SK-N-SH (cell line): ENCODE results near the gene CCL17. TPM values are rescaled to one million over a fixed set of nuclear protein-coding genes. Genes with fewer than 3 reads are reported as not detected.

ENCODE experiments used
- CTCF ChIA-PET: fragments of 300-600, 350-600 bp; formaldehyde crosslinking; extraction: SDS; loops from one replicate; lab custom pipeline; 2021; lab: Yijun Ruan, JAX
- POLR2A ChIA-PET: fragments of 350-600 bp; sonication (Branson Sonifier 250); formaldehyde crosslinking; extraction: SDS; loops from one replicate; lab custom pipeline; 2020; ENCODE audit warnings: antibody characterized with exemption, inconsistent platforms; lab: Yijun Ruan, JAX
- DNase-seq: peaks from one replicate; pipeline ENCODE4 v3.0.0; 2012
- H2AFZ ChIP-seq: fragments of 200-600 bp; sonication (generic); 2 replicates; pipeline ENCODE4 v1.8.1; 2016; ENCODE audit warnings: antibody characterized with exemption, mild to moderate bottlenecking, low read depth
- H3F3A ChIP-seq: fragments of 200-600 bp; sonication (generic); replicated peaks from 2 replicates; pipeline ENCODE3; 2016; ENCODE audit warnings: antibody characterized with exemption, mild to moderate bottlenecking; ENCODE audit not compliant: insufficient read depth
- H3K27ac ChIP-seq, 2 experiments: fragments of 200-500 bp in 1 of 2; fragments of 200-600 bp in 1 of 2; sonication (Bioruptor generic) in 1 of 2; sonication (generic), shearing (Covaris generic) in 1 of 2; 2 replicates each; pipeline versions ENCODE4 v1.5.1 to v1.6.1; 2014 to 2016; ENCODE audit warnings: low read depth in 2 of 2, inconsistent platforms in 1 of 2, low read length in 1 of 2, mild to moderate bottlenecking in 1 of 2, mixed read lengths in 1 of 2
- H3K27me3 ChIP-seq: fragments of 200-600 bp; sonication (generic), shearing (Covaris generic); 2 replicates; pipeline ENCODE4 v1.6.1; 2016; ENCODE audit warnings: mixed run types; ENCODE audit not compliant: insufficient read depth
- H3K36me3 ChIP-seq, 2 experiments: fragments of 200-500 bp in 1 of 2; fragments of 200-600 bp in 1 of 2; sonication (Bioruptor generic) in 1 of 2; sonication (generic) in 1 of 2; replicated peaks in 1 of 2; 2 replicates each; pipeline versions ENCODE3 to v1.5.1; 2014 to 2016; ENCODE audit warnings: low read length in 1 of 2, mild to moderate bottlenecking in 1 of 2; ENCODE audit not compliant: insufficient read depth in 2 of 2, control insufficient read depth in 1 of 2
- H3K4me1 ChIP-seq, 2 experiments: fragments of 200-500 bp in 1 of 2; fragments of 200-600 bp in 1 of 2; sonication (Bioruptor generic) in 1 of 2; sonication (generic), shearing (Covaris generic) in 1 of 2; 2 replicates each; pipeline versions ENCODE4 v1.5.1 to v1.6.1; 2014 to 2016; ENCODE audit warnings: low read depth in 1 of 2, low read length in 1 of 2, mixed run types in 1 of 2; ENCODE audit not compliant: insufficient read depth in 2 of 2, control insufficient read depth in 1 of 2
- H3K4me2 ChIP-seq: fragments of 200-600 bp; sonication (generic), shearing (Covaris generic); 2 replicates; pipeline ENCODE4 v1.6.1; 2017; ENCODE audit warnings: mixed run types
- H3K4me3 ChIP-seq, 2 experiments: fragments of 200-500 bp in 1 of 2; fragments of 200-600 bp in 1 of 2; sonication (Bioruptor generic) in 1 of 2; sonication (generic), shearing (Covaris generic) in 1 of 2; 2 replicates each; pipeline versions ENCODE4 v1.5.1 to v1.8.1; 2014 to 2016; ENCODE audit warnings: low read depth in 2 of 2, inconsistent platforms in 1 of 2, low read length in 1 of 2, mild to moderate bottlenecking in 1 of 2, mixed read lengths in 1 of 2, moderate library complexity in 1 of 2
- H3K79me2 ChIP-seq: fragments of 200-600 bp; sonication (generic); 2 replicates; pipeline ENCODE4 v1.8.1; 2017; ENCODE audit warnings: mild to moderate bottlenecking; ENCODE audit not compliant: insufficient read depth
- H3K9ac ChIP-seq: fragments of 200-600 bp; sonication (generic); 2 replicates; pipeline ENCODE4 v1.6.1; 2017; ENCODE audit warnings: mixed run types
- H3K9me2 ChIP-seq: fragments of 200-600 bp; sonication (generic); 2 replicates; pipeline ENCODE4 v1.6.1; 2017; ENCODE audit warnings: mixed run types
- H3K9me3 ChIP-seq: fragments of 200-600 bp; sonication (generic); 2 replicates; pipeline ENCODE4 v1.6.1; 2017; ENCODE audit warnings: mixed run types, mild to moderate bottlenecking, moderate library complexity
- H4K20me1 ChIP-seq: fragments of 200-600 bp; sonication (generic); 2 replicates; pipeline ENCODE4 v1.6.1; 2017; ENCODE audit warnings: mild to moderate bottlenecking, mixed run types; ENCODE audit not compliant: insufficient read depth
- EZH2phosphoT487 ChIP-seq: fragments of 200-600 bp; sonication (generic); IDR thresholded peaks from 2 replicates; pipeline ENCODE4 v1.6.1; 2017; ENCODE audit warnings: low read depth, mixed run types, mild to moderate bottlenecking, antibody characterized with exemption, moderate library complexity, borderline replicate concordance
- FOSL2 ChIP-seq: IDR thresholded peaks from 2 replicates; pipeline ENCODE4 v1.4.0; 2012; ENCODE audit warnings: low read depth, mild to moderate bottlenecking, moderate library complexity, borderline replicate concordance
- FOXM1 ChIP-seq: IDR thresholded peaks from 2 replicates; pipeline ENCODE4 v1.4.0; 2012; ENCODE audit warnings: low read depth, mild to moderate bottlenecking
- JUND ChIP-seq: IDR thresholded peaks from 2 replicates; pipeline ENCODE4 v1.4.0; 2012
- MAX ChIP-seq: IDR thresholded peaks from 2 replicates; pipeline ENCODE4 v1.4.0; 2012; ENCODE audit warnings: low read depth
- MEF2A ChIP-seq: IDR thresholded peaks from 2 replicates; pipeline ENCODE4 v1.4.0; 2012; ENCODE audit warnings: low read depth, borderline replicate concordance
- NFIC ChIP-seq: IDR thresholded peaks from 2 replicates; pipeline ENCODE4 v1.4.0; 2012; ENCODE audit warnings: borderline replicate concordance
- PBX3 ChIP-seq: IDR thresholded peaks from 2 replicates; pipeline ENCODE4; 2012
- REST ChIP-seq: IDR thresholded peaks from 2 replicates; pipeline ENCODE4 v1.6.1; 2012; ENCODE audit warnings: mild to moderate bottlenecking, low read depth, low read length, moderate library complexity
- TCF12 ChIP-seq: IDR thresholded peaks from 2 replicates; pipeline ENCODE4 v1.4.0; 2012
- TEAD4 ChIP-seq: IDR thresholded peaks from 2 replicates; pipeline ENCODE4 v1.4.0; 2012; ENCODE audit warnings: mild to moderate bottlenecking, borderline replicate concordance; ENCODE audit not compliant: insufficient read depth
- USF2 ChIP-seq: fragments of 150-350 bp; IDR thresholded peaks from 2 replicates; pipeline ENCODE4 v1.6.1; 2017; ENCODE audit warnings: antibody characterized with exemption, low read length, low read depth, borderline replicate concordance
- YY1 ChIP-seq: IDR thresholded peaks from 2 replicates; pipeline ENCODE4 v1.4.0; 2012; ENCODE audit warnings: low read depth, mild to moderate bottlenecking
- ZBTB33 ChIP-seq: IDR thresholded peaks from 2 replicates; pipeline ENCODE4 v1.4.0; 2012; ENCODE audit warnings: low read depth, borderline replicate concordance
- WGBS: methylation state at CpG from one replicate; pipeline ENCODE4 v1.1.6; 2017; ENCODE audit warnings: low lambda C conversion rate; 5-methylcytosine and 5-hydroxymethylcytosine counted together
- polyA plus RNA-seq, 3 experiments: library from polyadenylated mRNA; depleted of rRNA; stranded (reverse); fragments of >200 nt; gene quantifications; 2 replicates each; pipeline ENCODE4 v1.2.3, GENCODE V29; 2012

The CCL17 gene
- polyA plus RNA-seq, 1 of the 3 experiments (the other 2 are of a cell fraction): not detected

GRCh38 chr16:57388359-57389086 lies 16.0 kb upstream of the CCL17 start:
- no peak for TF ChIP-seq PBX3
- TF ChIP-seq FOXM1: no peak
- TF ChIP-seq YY1: no peak
- no peak for TF ChIP-seq REST
- no peak for TF ChIP-seq FOSL2
- no peak for TF ChIP-seq USF2
- no peak for TF ChIP-seq TCF12
- no peaks in the 10 kb centered on the region for H3K27me3 ChIP-seq
- no peaks in the 10 kb centered on the region for H3K36me3 ChIP-seq
- H3K79me2 ChIP-seq: no peaks in the 10 kb centered on the region
- POLR2A ChIA-PET: no interaction called here
- WGBS: 76% methylated on average over 7 of the region's 7 CpGs
- DNase-seq: no peak
- H3K4me1 ChIP-seq: peaks cover 2 to 8% of the 10 kb centered on the region in 2 experiments; a peak in 3 of 4 replicates
- H3K27ac ChIP-seq: no peak overlapping the region
- no peaks in the 10 kb centered on the region for H3F3A ChIP-seq
- H3K9ac ChIP-seq: no peak overlapping the region
- no peaks in the 10 kb centered on the region for H4K20me1 ChIP-seq
- H3K9me3 ChIP-seq: no peaks in the 10 kb centered on the region
- H3K4me2 ChIP-seq: no peak overlapping the region
- H3K9me2 ChIP-seq: no peaks in the 10 kb centered on the region
- no peak overlapping the region for H2AFZ ChIP-seq
- no peak overlapping the region for H3K4me3 ChIP-seq
- CTCF ChIA-PET: interaction anchor here (1.1 kb wide), 1 partner anchor 28 kb away, joined by 3 read pairs; no protein-coding TSS in a partner anchor

- Histone ChIP-seq H3K9me3 (no peaks in the 10 kb centered on the region), H3K4me2 (no peak overlapping the region), H3F3A (no peaks in the 10 kb centered on the region), H3K4me3 (no peak overlapping the region), H2AFZ (no peak overlapping the region), H3K79me2 (no peaks in the 10 kb centered on the region), H3K9me2 (no peaks in the 10 kb centered on the region), H3K27ac (no peak overlapping the region), H3K9ac (no peak overlapping the region), H4K20me1 (no peaks in the 10 kb centered on the region), H3K4me1 (peaks cover 0 to 2% of the 10 kb centered on the region in 2 experiments; a peak in 2 of 4 replicates), H3K36me3 (no peaks in the 10 kb centered on the region), H3K27me3 (no peaks in the 10 kb centered on the region)
- 74% methylated on average over 3 of the region's 3 CpGs for WGBS
- DNase-seq: no peak
- POLR2A ChIA-PET: no interaction called here
- CTCF ChIA-PET: no interaction called here
- TF ChIP-seq ZBTB33: no peak
- no peak for TF ChIP-seq JUND
- no peak for TF ChIP-seq NFIC
- no peak for TF ChIP-seq MEF2A
- TF ChIP-seq USF2: no peak
- no peak for TF ChIP-seq EZH2phosphoT487
- no peak for TF ChIP-seq TEAD4
- TF ChIP-seq MAX: no peak
- TF ChIP-seq PBX3: no peak
Observed at GRCh38 chr16:57389087-57389468, 15.5 kb upstream of the CCL17 start.
